Bronchial epithelial cell (primary cell): ENCODE data around the gene SCUBE3. TPM values are rescaled to one million over a fixed set of nuclear protein-coding genes. Genes with fewer than 3 reads are reported as not detected.

Experiments
- DNase-seq: peaks from one replicate; pipeline ENCODE4 v3.0.0-alpha.2; 2010; ENCODE audit warnings: low read depth
- FAIRE-seq: peaks from 2 replicates; lab custom pipeline; 2011; peaks lifted over from hg19 to GRCh38; lab: Jason Lieb, UNC
- H3K27me3 ChIP-seq: 2 replicates; pipeline ENCODE4 v1.5.1; 2011; ENCODE audit warnings: low read length; ENCODE audit not compliant: control insufficient read depth, insufficient read depth
- H3K36me3 ChIP-seq: 2 replicates; pipeline ENCODE4 v1.5.1; 2011; ENCODE audit warnings: low read length; ENCODE audit not compliant: control insufficient read depth, insufficient read depth
- H3K4me3 ChIP-seq: 2 replicates; pipeline ENCODE4 v1.5.1; 2011; ENCODE audit warnings: mild to moderate bottlenecking, low read depth, low read length, control low read depth
- total RNA-seq: library from RNA; depleted of rRNA; stranded (reverse); fragments of >200 nt; gene quantifications from 2 replicates; pipeline ENCODE4 v1.2.1, GENCODE V29; 2014
- TF ChIP-seq, protein P1 (sequence below): IDR thresholded peaks from 2 replicates; pipeline ENCODE4 v1.5.1; 2011; ENCODE audit warnings: mild to moderate bottlenecking, moderate library complexity, low read length, control low read depth, inconsistent platforms; ENCODE audit not compliant: insufficient read depth, severe bottlenecking

SCUBE3 gene
- total RNA-seq, 1 donor from 2014 or later: not detected

DNA sequence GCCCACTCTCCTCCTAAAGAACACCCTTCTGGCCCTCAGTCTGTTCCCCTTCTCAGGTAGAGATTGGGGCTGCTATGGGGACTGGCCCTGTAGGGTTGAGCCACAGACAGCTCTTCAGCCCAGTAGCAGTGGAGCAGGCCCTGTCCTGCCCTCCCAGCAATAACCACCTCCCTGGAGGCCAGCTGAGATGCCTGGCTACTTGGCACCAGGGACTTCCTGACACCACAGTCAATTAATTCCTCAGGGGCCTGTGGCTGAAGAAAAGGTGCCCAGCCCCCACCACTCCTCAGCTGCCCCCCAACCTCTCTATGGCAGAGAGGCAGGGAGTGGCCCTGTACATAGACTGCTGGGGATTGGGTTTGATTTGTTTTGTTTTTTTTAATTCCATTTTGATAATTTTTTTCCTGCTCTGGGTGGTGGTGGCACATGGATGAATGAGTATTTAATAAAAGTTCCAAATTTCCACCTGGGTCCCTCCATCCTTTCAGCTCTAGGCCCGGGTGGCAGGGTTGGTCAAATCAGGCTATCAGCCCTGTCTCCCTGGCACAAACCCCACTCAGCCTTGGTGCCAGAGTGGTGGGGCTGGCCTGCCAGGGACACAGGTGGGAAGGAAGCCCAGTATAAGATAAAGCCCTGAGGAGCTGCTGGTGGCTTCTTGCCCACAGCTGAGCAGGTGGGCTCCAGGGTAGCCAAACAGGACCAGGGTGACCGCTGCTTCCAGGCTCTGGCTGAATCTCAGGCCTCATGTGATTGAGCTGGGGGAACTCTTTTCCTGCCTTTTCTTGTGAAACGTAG lies 82.0 kb downstream of the SCUBE3 start:
- TF ChIP-seq, protein P1, sequence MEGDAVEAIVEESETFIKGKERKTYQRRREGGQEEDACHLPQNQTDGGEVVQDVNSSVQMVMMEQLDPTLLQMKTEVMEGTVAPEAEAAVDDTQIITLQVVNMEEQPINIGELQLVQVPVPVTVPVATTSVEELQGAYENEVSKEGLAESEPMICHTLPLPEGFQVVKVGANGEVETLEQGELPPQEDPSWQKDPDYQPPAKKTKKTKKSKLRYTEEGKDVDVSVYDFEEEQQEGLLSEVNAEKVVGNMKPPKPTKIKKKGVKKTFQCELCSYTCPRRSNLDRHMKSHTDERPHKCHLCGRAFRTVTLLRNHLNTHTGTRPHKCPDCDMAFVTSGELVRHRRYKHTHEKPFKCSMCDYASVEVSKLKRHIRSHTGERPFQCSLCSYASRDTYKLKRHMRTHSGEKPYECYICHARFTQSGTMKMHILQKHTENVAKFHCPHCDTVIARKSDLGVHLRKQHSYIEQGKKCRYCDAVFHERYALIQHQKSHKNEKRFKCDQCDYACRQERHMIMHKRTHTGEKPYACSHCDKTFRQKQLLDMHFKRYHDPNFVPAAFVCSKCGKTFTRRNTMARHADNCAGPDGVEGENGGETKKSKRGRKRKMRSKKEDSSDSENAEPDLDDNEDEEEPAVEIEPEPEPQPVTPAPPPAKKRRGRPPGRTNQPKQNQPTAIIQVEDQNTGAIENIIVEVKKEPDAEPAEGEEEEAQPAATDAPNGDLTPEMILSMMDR: no peak
- H3K4me3 ChIP-seq: no peak overlapping the region
- DNase-seq (no peak), FAIRE-seq (no peak)
- H3K27me3 ChIP-seq: no peaks in the 10 kb centered on the region
- peaks cover 7% of the 10 kb centered on the region for H3K36me3 ChIP-seq

DNA sequence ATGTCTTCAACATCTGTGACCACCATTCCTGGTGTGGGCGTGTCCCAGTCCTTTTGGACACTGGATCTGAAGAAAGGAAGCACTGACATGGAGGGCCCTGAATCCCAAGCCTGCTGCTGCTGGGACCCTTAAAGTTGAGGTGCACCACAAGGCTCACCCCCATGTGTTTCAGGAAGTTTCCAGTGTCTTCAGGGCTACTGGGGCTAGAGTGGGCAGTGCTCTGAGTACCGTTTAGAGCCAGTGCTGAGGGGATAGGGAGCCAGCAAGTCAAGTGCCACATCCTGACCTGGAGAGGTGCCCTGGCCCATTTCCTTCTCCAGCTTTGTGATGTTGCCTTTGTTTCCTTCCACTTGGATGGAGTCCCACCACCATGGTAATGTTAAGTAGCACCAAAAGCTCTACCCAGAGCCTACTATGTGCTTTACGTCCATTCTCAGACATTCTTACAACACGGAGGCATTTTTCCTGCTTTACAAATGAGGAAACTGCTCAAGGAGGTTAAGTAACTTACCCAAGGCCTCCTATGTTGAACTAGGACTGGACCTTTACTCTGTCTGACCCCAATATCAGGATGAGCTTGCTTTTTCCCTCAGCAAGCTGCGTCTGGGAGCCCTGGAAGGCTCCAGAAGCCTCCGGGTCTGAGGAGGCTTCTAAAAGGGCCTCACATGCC lies 83.3 kb downstream of the SCUBE3 start:
- TF ChIP-seq, protein P1: no peak
- DNase-seq (no peak), FAIRE-seq (no peak)
- H3K27me3 ChIP-seq: no peaks in the 10 kb centered on the region
- no peak overlapping the region for H3K4me3 ChIP-seq
- H3K36me3 ChIP-seq: peaks cover 7% of the 10 kb centered on the region

DNA sequence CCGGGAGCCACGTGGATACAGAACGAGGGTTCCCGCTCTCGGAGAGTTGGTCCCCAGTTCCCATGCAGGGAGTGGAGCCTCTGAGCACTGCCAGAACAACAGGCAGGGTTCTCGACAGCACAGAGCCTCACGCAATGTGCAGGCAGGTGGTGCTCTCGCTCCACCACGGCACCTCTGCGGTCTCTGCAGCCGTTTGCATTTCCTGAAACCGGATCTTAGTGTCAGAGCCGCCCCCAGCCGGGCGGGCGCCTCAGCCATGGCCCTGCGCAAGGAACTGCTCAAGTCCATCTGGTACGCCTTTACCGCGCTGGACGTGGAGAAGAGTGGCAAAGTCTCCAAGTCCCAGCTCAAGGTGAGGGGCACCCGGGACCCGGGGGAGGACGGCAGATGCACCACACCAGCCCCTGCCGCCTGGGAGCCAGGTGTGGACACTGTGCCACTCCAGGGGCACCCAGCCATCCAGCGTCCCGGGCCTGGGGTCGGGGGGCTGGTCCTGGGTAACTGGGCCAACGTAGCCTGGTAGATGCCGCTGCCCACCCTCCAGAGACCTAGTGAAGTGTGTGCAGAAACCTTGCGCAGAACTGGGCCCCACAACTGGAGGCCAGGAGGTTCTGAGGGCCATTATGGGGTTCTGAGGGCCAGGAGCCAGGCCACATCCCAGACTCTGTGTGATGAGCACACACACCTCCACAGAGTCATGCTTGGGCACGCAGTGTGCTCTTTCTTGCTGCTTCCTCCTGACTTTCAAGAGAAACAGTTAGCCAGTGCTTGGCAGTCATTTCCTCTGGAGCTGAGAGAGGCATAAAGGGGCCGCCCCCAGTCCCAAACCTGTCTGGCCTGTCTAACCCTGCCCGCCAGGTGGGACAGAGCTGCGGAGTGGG lies 84.1 kb downstream of the SCUBE3 start, which contains the start of gene DEF6:
DEF6 (plus strand) TSS at position 218 of the 881 bp plus-strand sequence; CDS start at position 257, 39 bp downstream.
- Histone ChIP-seq H3K27me3 (no peaks in the 10 kb centered on the region), H3K36me3 (peaks cover 7% of the 10 kb centered on the region), H3K4me3 (peak within 1 kb of the TSS; percentile 57)
- DNase-seq: peak; percentile 91
- FAIRE-seq: no peak
- TF ChIP-seq, protein P1: peak; percentile 99

DNA sequence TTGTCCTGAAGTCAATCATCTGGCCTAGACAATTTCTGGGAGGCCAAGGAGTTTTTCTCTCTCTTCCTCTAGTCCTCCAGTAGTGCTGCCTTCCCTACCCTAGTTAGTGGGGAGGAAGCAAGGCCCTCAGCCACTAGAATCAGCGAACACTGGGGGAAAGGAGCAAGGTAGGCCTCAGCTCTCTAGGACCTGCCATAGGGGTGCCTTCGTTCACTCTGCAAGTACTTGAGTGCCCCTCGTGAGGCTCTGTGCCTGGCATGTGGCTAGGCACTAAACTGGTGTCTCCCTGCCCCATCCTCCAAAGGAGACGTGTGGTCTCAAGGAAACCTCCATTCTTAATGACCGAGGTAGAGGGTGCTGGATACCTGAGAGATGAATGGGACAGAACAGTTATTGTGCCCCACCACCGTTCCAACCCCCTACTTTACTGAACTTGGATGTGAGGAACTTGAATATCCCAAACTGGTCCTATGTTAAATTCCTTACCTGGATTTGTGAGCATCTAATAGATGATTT lies 84.9 kb downstream of the SCUBE3 start:
- FAIRE-seq (no peak), DNase-seq (no peak)
- TF ChIP-seq, protein P1: no peak
- H3K4me3 ChIP-seq: peak overlapping the region; percentile 57
- H3K27me3 ChIP-seq: no peaks in the 10 kb centered on the region
- H3K36me3 ChIP-seq: peaks cover 7% of the 10 kb centered on the region

DNA sequence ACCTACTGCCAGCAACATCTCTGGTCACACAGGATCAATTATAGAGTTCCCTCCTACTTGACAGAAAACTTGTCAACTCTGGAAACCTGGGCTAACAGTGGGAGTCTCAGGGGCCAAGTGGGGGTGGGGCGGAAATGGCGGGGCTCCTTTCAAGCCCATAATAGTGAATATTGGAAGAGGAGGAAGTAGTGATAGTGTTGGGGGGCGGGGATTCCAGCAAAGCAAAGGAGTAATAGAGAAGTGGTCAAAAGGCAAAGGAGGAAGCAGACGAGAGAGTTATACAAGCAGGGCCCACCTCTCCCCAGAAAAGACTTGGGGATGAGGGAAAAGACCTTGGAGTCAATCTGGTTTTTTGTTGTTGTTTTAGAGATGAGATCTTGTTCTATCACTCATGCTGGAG lies 85.9 kb downstream of the SCUBE3 start:
- no peaks in the 10 kb centered on the region for H3K27me3 ChIP-seq
- H3K4me3 ChIP-seq: no peak overlapping the region
- TF ChIP-seq, protein P1: no peak
- DNase-seq: no peak
- peaks cover 5% of the 10 kb centered on the region for H3K36me3 ChIP-seq
- FAIRE-seq: no peak
